ACC112 (cell line): ENCODE measurements around the gene TREX2.

Experiments
- H2AFZ ChIP-seq: fragments of 200-600 bp; sonication (generic); one replicate; pipeline ENCODE4 v1.6.0; 2017; ENCODE audit warnings: antibody characterized with exemption, low read length; ENCODE audit not compliant: unreplicated experiment
- H3K27ac ChIP-seq: fragments of 200-600 bp; sonication (generic); 2 replicates; pipeline ENCODE4 v1.5.1; 2014; ENCODE audit warnings: low read depth, mild to moderate bottlenecking, antibody characterized with exemption, low read length, moderate library complexity
- H3K27me3 ChIP-seq: fragments of 200-600 bp; sonication (generic); 2 replicates; pipeline ENCODE4 v1.6.1; 2014; ENCODE audit warnings: mild to moderate bottlenecking, antibody characterized with exemption, low read length, moderate library complexity, mixed read lengths; ENCODE audit not compliant: insufficient read depth
- H3K36me3 ChIP-seq: fragments of 200-600 bp; sonication (generic); 2 replicates; pipeline ENCODE4 v1.6.1; 2016; ENCODE audit warnings: mild to moderate bottlenecking, antibody characterized with exemption, low read length, moderate library complexity, mixed read lengths; ENCODE audit not compliant: insufficient read depth
- H3K4me1 ChIP-seq: fragments of 200-600 bp; sonication (generic); one replicate; pipeline ENCODE4 v1.6.1; 2016; ENCODE audit warnings: low read length, mixed read lengths; ENCODE audit not compliant: insufficient read depth, unreplicated experiment, control insufficient read depth
- H3K4me3 ChIP-seq: fragments of 200-600 bp; sonication (generic); 2 replicates; pipeline ENCODE4 v1.5.1; 2014; ENCODE audit warnings: mild to moderate bottlenecking, low read depth, low read length
- H3K79me2 ChIP-seq: fragments of 200-600 bp; sonication (generic); one replicate; pipeline ENCODE4 v1.6.0; 2016; ENCODE audit warnings: low read length; ENCODE audit not compliant: control insufficient read depth, unreplicated experiment, insufficient read depth

The TREX2 gene

GRCh38 chrX:153445106-153445855 is 575 bp downstream of the TREX2 start:
- Histone ChIP-seq H2AFZ (no peak overlapping the region), H3K4me3 (no peak overlapping the region), H3K27ac (no peak overlapping the region), H3K36me3 (no peaks in the 10 kb centered on the region), H3K27me3 (peaks cover 4% of the 10 kb centered on the region; the same call in 1 of the 2 replicates), H3K79me2 (no peaks in the 10 kb centered on the region), H3K4me1 (no peaks in the 10 kb centered on the region)

GRCh38 chrX:153444333-153445011 is 1.4 kb downstream of the TREX2 start:
- Histone ChIP-seq H2AFZ (no peak overlapping the region), H3K79me2 (no peaks in the 10 kb centered on the region), H3K27me3 (peaks cover 4% of the 10 kb centered on the region; the same call in 1 of the 2 replicates), H3K4me1 (no peaks in the 10 kb centered on the region), H3K27ac (no peak overlapping the region), H3K36me3 (no peaks in the 10 kb centered on the region), H3K4me3 (no peak overlapping the region)

GRCh38 chrX:153443476-153444332 is 2.2 kb downstream of the TREX2 start:
- Histone ChIP-seq H2AFZ (no peak overlapping the region), H3K4me1 (no peaks in the 10 kb centered on the region), H3K79me2 (no peaks in the 10 kb centered on the region), H3K36me3 (no peaks in the 10 kb centered on the region), H3K4me3 (no peak overlapping the region), H3K27me3 (peaks cover 4% of the 10 kb centered on the region; the same call in 1 of the 2 replicates), H3K27ac (no peak overlapping the region)

GRCh38 chrX:153442463-153442862 is 3.4 kb downstream of the TREX2 start:
- no peak overlapping the region for H2AFZ ChIP-seq
- H3K79me2 ChIP-seq = no peaks in the 10 kb centered on the region
- no peak overlapping the region for H3K27ac ChIP-seq
- no peaks in the 10 kb centered on the region for H3K36me3 ChIP-seq
- H3K27me3 ChIP-seq = peaks cover 4% of the 10 kb centered on the region; the same call in 1 of the 2 replicates
- H3K4me1 ChIP-seq = no peaks in the 10 kb centered on the region
- H3K4me3 ChIP-seq = no peak overlapping the region

DNA sequence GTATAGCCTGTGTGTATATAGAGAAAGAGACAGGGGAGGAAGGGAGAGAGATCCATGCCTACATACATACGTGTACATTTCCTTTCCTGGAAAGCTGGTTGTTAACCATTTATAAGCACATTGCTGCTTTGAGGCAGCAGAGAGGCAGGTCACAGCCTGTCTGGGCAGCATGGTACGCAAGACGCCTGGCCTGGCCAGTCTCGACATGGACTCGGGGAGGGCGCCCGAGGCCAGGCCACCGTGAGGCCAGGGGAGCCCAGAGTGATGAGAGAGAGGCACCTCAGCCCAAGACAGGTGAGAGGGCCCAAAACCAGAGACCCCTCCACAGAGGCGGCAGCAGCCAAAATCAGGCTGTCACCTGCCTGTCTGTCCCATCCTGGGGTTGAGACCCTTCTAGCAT is 3.9 kb downstream of the TREX2 start:
- no peaks in the 10 kb centered on the region for H3K4me1 ChIP-seq
- no peak overlapping the region for H3K27ac ChIP-seq

GRCh38 chrX:153441296-153441695 is 4.6 kb downstream of the TREX2 start:
- no peak overlapping the region for H3K4me3 ChIP-seq
- no peaks in the 10 kb centered on the region for H3K79me2 ChIP-seq
- no peaks in the 10 kb centered on the region for H3K4me1 ChIP-seq
- no peak overlapping the region for H3K27ac ChIP-seq
- H3K27me3 ChIP-seq = peaks cover 4% of the 10 kb centered on the region; the same call in 1 of the 2 replicates
- no peak overlapping the region for H2AFZ ChIP-seq
- H3K36me3 ChIP-seq = no peaks in the 10 kb centered on the region

More for the DNA sequence above, 3.9 kb downstream of the TREX2 start:
- no peak overlapping the region for H2AFZ ChIP-seq
- H3K27me3 ChIP-seq = peaks cover 4% of the 10 kb centered on the region; the same call in 1 of the 2 replicates
- H3K36me3 ChIP-seq = no peaks in the 10 kb centered on the region
- H3K79me2 ChIP-seq = no peaks in the 10 kb centered on the region
- H3K4me3 ChIP-seq = no peak overlapping the region

DNA sequence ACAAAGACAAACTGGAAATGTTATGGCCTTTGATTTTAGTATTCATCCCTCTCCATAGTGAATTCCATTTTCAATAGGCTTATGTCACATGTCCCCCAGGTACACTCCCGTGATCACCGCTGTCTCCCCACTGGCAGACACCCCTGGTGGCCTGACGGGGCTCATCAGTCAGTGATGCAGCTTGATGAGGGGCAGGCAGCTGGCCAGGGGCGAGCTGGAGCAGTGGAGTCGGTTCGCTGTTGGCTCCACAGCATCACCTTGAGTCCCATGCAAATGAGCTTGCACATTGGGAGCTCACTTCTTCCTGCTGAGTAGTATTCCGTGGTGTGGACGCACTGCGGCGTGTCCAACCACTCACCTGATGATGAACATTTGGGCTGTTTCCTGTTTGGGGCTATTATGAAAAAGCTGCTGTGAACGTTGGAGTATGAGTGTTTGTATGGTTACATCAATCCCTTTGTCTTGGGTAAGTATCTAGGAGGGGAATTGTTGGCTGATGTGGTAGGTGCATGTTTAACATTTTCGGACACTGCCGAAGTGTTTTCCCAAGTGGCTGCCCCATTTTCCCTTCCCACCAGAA is 5.2 kb downstream of the TREX2 start:
- Histone ChIP-seq H3K27me3 (peaks cover 4% of the 10 kb centered on the region; the same call in 1 of the 2 replicates), H3K36me3 (no peaks in the 10 kb centered on the region), H3K79me2 (no peaks in the 10 kb centered on the region), H3K4me3 (no peak overlapping the region), H3K4me1 (no peaks in the 10 kb centered on the region), H3K27ac (no peak overlapping the region), H2AFZ (no peak overlapping the region)

DNA sequence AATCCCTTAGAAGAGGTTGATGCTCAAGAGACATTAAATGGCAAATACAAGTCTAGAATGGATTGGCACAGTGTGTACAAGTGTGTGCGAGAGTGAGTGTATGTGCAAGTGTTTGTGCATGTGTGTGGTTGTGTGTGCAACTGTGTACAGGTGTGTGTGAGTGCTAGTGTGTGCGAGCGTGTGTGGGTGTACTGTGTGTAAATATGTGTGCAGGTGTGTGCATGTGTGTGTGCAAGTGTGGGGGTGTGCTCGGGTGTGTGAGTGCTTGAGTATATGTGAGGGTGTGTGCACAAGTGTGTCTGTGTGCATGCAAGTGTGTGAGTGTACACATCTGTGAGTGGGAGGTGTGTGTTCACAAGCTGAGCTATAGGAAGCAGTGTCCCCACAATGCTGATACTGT is 5.9 kb downstream of the TREX2 start:
- Histone ChIP-seq H3K27me3 (peaks cover 4% of the 10 kb centered on the region; the same call in 1 of the 2 replicates), H3K4me3 (no peak overlapping the region), H2AFZ (no peak overlapping the region), H3K27ac (no peak overlapping the region), H3K36me3 (no peaks in the 10 kb centered on the region), H3K4me1 (no peaks in the 10 kb centered on the region), H3K79me2 (no peaks in the 10 kb centered on the region)

DNA sequence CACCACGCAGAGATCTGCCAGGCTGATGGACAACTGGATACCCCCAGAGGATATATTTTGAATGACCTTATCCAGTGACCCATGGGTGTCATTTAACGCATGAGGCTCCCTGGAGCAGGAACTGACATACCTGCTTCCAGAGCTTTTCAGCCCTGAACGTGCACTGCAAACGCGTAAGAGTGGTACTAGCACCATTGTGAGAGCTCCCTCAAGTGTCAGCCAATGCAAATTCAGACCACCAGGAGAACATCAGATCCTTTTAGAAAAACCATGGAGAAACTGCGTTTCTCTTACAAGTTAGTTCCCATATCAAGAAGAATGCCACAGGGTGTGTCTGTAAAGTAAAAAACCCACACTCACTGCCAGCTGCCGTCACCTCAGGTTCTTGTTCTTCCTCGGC is 7.3 kb downstream of the TREX2 start:
- Histone ChIP-seq H3K27ac (no peak overlapping the region), H3K27me3 (peaks cover 4% of the 10 kb centered on the region; the same call in 1 of the 2 replicates), H3K4me3 (no peak overlapping the region), H2AFZ (no peak overlapping the region), H3K4me1 (no peaks in the 10 kb centered on the region), H3K79me2 (no peaks in the 10 kb centered on the region), H3K36me3 (no peaks in the 10 kb centered on the region)

DNA sequence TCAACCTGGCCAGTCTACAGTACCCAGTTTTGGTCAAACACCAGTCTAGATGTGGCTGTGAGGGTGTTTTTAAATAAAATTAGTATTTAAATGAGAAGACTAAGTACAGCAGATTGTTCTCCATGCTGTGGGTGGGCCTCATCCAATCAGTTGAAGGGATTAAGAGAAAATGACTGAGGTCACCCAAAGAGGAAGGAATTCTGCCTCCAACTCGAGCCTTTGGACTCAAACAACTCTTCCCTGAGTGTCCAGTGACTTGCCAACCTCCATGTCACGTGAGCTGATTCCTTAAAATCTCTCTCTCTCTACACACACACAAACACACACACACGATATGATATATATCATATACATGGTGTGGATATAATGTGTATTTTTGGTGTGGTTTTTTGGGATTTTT is 10.0 kb downstream of the TREX2 start:
- Histone ChIP-seq H3K27me3 (peaks cover 7% of the 10 kb centered on the region; the same call in 1 of the 2 replicates), H3K4me1 (no peaks in the 10 kb centered on the region)

More for the DNA sequence above, 10.0 kb downstream of the TREX2 start:
- H2AFZ ChIP-seq = no peak overlapping the region
- H3K27ac ChIP-seq = no peak overlapping the region
- no peaks in the 10 kb centered on the region for H3K79me2 ChIP-seq
- no peak overlapping the region for H3K4me3 ChIP-seq
- H3K36me3 ChIP-seq = no peaks in the 10 kb centered on the region
